GM19023 (cell line): ENCODE measurements around the gene CLDN5.
A peak's percentile ranks its signal among the peaks of the same experiment; 100 is the strongest.

Experiments used
- ATAC-seq: cut with Tn5 transposase; IDR thresholded peaks from one replicate; pipeline ENCODE4 v1.9.1; 2021; ENCODE audit warnings: mild to moderate bottlenecking, moderate library complexity; ENCODE audit not compliant: unreplicated experiment

Gene CLDN5

DNA sequence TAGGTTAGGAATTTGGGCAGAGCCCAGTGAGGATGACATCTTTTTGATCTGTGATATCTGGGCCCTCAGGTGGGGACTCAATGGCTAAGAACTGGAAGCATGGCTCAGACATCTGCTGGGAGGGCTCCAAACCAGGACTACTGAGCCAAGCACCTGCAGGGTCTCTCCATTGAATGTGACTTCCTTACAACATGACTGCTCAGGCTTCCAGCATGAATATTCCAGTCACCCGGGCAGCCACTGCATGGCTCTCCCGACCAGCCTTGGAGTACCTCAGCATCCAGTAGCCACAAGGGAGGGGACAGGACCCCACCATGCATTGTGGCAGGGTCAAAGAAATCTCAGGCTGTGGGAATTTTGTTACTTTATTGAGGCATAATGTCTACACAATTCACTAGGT is 35.9 kb downstream of the CLDN5 start:
- no peak for ATAC-seq

DNA sequence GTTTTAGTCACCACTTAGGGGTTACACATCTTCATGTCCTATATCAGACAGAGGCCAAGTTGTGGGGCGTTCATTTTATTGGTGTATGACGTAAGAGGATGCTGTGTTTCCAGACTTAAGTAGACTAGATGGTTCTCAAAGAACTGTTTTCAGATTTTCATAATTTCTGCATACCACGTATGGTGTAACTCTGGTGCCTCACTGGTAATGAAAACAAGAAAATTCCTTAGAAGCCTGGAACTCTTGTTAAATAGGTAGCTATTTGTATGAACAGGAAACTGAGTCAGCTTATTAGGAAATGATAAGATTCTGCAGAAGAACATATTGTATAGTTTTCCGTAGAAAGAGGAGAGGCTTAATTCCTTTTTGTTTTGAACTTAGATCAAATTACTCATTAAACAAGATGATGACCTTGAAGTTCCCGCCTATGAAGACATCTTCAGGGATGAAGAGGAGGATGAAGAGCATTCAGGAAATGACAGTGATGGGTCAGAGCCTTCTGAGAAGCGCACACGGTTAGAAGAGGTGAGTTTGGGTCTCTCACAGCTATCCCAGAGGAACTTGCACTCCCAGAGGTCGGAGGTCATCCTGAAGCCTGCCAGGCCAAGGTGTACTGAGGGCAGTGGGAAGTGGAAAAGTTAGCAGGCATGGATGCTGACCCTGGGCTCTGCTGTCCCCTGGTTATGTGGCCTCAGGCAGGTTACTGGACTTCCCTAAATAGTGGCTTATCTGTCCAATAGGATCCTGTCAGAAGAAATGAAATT is 40.5 kb downstream of the CLDN5 start:
- ATAC-seq: no peak

DNA sequence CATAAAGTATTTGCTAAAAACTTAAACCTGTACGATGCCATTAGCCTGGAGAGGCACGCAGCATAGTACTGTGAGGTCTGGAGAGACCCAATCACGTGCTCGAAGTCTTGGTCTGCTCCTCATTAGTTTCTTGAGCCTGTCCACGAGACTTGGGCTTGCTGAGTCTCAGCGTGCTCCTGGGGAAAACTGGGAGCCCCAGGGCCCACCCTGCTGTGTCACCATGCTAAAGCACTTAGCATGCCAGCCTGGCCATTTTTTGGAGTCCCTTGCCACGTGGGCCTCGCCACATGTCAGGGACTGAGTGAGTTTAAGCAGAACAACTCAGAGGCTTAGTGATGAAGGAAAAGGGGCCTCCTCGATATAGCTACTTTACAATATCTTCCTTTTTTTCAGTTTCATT is 41.9 kb downstream of the CLDN5 start:
- no peak for ATAC-seq

DNA sequence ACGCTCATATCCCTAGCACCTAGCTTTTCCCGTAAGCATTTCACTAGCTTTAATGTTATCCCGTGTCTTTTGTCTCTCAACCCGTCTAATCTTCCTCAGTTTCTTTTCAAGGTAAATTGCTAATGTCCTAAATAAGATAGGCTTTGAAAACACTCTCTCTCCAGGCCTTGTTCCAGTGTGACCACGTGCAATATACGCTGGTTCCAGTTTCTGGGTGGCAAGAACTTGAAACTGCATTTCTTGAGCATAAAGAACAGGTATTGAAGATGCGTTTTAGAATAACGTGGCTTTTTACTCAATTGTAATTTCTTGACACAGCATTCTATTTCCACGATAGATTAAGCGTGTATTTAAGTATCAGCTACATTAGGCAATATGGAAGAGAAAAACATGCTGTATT is 43.4 kb downstream of the CLDN5 start:
- no peak for ATAC-seq

- no peak for ATAC-seq
Observed at GRCh38 chr22:19480173-19480568, 44.0 kb downstream of the CLDN5 start.

DNA sequence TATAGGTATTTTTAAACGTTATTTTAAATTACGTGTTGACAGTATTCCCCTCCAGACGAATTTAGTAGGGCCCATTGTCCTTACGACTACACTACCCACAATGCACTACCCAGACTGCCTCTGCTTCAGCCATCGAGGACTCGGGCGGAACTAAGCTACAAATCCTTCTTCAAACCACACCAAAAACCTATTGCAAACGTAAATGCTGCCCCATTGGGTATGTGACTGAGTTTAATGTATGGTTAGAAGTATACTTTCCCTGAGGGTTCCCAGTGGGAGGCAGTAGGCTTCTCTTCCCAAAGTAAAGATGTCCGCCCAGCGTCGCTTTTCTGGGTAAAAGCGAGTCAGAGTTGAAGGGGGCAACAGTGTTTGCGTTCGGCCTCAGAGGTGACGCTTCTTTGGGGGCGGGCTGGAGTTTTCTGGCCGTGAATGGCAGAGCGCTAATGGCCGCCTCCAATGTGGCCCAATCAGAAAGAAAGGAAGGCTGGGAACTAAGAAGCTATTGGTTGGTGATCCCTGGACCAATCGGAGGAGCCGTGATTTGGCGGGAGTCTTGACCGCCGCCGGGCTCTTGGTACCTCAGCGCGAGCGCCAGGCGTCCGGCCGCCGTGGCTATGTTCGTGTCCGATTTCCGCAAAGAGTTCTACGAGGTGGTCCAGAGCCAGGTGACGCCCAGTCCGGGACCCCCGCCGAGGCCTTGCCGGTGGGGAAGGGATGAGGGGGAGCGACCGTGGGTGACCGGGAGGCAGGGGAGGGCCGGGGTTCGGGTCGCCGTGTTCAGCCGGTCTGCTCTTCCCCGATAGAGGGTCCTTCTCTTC is 44.6 kb downstream of the CLDN5 start, which contains the start of gene CDC45:
Gene CDC45, plus strand, starts transcription at position 566 of the 818 bp plus-strand sequence. Its CDS starts 49 bp downstream, at position 615.
- peak; percentile 90 for ATAC-seq

GRCh38 chr22:19478901-19479354 is 45.3 kb downstream of the CLDN5 start, which contains the start of gene UFD1:
Gene UFD1, minus strand, starts transcription at chr22:19479193. Its CDS starts 108 bp downstream, at chr22:19479085.
- peak; percentile 58 for ATAC-seq

- no peak for ATAC-seq
Observed at GRCh38 chr22:19478045-19478900, 45.9 kb downstream of the CLDN5 start.

GRCh38 chr22:19477321-19478044 is 46.7 kb downstream of the CLDN5 start:
- ATAC-seq: no peak

DNA sequence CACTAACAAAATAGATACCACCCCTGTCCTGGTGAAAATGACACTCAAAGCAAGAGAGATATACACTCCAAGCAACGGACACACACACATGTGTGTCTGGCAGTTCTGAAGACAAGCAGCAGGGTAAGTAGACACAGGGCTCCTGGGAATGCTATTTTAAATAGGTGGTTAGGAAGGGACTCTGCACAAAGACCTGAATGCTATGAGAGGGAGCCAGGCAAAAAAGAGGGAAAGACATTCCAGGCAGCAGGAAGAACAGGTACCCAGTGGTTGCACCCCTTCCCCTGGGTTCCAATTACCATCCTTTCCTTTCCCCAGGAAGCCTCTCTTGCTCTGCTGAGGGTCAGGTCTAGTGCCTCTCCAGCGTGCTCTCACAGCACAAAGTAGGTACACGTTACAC is 48.2 kb downstream of the CLDN5 start:
- ATAC-seq: no peak

- ATAC-seq: no peak
Observed at GRCh38 chr22:19473578-19473977, 50.6 kb downstream of the CLDN5 start.
